ENCODE data around the gene VDR. TPM values are rescaled to one million over a fixed set of nuclear protein-coding genes. Genes with fewer than 3 reads are reported as not detected.

The VDR gene
- total RNA-seq, 1 donor from 2014 or later, result 0.52 TPM

- Histone ChIP-seq H3K36me3 (ENCODE audit: control insufficient read depth in 3 of 3, insufficient read depth in 3 of 3, low read length in 3 of 3) (peaks cover 0 to 4% (median 2%) of the 10 kb centered on the region in 3 donors), H3K27me3 (ENCODE audit: control insufficient read depth in 3 of 3, insufficient read depth in 3 of 3, low read length in 3 of 3) (no peaks in the 10 kb centered on the region), H3K4me1 (ENCODE audit: control insufficient read depth in 3 of 3, insufficient read depth in 3 of 3, low read length in 3 of 3) (peaks cover 4 to 8% (median 5%) of the 10 kb centered on the region in 3 donors), H3K9ac (ENCODE audit: low read depth in 1 of 3, low read length in 3 of 3) (no peak overlapping the region), H3K4me3 (ENCODE audit: low read length in 3 of 3) (no peak overlapping the region), H3K9me3 (ENCODE audit: control insufficient read depth in 3 of 3, low read length in 3 of 3) (no peaks in the 10 kb centered on the region), H3K27ac (ENCODE audit: low read depth, low read length) (no peak overlapping the region)
These were observed 50.3 kb downstream of the VDR start for GRCh38 chr12:47854531-47854930.

GRCh38 chr12:47852096-47852571 is 52.7 kb downstream of the VDR start:
- H3K27me3 ChIP-seq (ENCODE audit: control insufficient read depth in 3 of 3, insufficient read depth in 3 of 3, low read length in 3 of 3), result no peaks in the 10 kb centered on the region
- H3K27ac ChIP-seq (ENCODE audit: low read depth, low read length), result no peak overlapping the region
- H3K4me1 ChIP-seq (ENCODE audit: control insufficient read depth in 3 of 3, insufficient read depth in 3 of 3, low read length in 3 of 3), result peaks cover 4 to 8% (median 5%) of the 10 kb centered on the region in 3 donors
- no peak overlapping the region for H3K9ac ChIP-seq (ENCODE audit: low read depth in 1 of 3, low read length in 3 of 3)
- peaks cover 0 to 4% (median 2%) of the 10 kb centered on the region in 3 donors for H3K36me3 ChIP-seq (ENCODE audit: control insufficient read depth in 3 of 3, insufficient read depth in 3 of 3, low read length in 3 of 3)
- no peaks in the 10 kb centered on the region for H3K9me3 ChIP-seq (ENCODE audit: control insufficient read depth in 3 of 3, low read length in 3 of 3)
- no peak overlapping the region for H3K4me3 ChIP-seq (ENCODE audit: low read length in 3 of 3)

DNA sequence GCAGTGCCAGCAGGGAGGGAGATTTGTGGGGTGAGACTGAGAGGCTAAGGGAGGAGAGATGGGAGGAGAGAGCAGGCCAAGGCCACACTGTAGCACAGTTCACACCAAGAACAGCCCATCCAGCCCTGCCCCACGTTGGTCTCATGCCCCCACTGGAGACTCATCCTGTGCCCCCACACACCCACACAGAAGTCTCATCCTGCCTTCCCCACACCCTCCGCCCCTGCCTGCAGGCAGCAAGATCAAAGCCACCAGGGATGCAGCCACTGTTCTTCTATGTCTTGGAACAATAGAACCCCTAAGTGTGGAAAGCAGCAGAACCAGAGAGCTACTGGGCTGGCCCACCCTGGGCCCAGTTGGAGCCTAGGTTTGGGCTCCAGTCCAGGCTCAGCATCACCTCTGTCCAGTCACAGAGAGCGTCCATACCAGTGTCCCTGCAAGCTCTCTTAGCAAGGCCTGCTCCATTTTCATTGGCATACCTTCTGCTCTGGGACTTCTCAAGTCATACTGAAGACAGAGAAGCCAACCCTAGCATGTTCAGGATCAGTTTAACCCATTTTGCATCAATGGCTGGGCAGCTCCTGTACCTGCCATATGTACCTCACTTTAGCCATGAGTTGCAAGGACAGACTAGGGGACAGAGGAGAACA is 53.4 kb downstream of the VDR start:
- Histone ChIP-seq H3K27me3 (ENCODE audit: control insufficient read depth in 3 of 3, insufficient read depth in 3 of 3, low read length in 3 of 3) (no peaks in the 10 kb centered on the region), H3K36me3 (ENCODE audit: control insufficient read depth in 3 of 3, insufficient read depth in 3 of 3, low read length in 3 of 3) (peaks cover 0 to 4% (median 0%) of the 10 kb centered on the region in 3 donors), H3K9me3 (ENCODE audit: control insufficient read depth in 3 of 3, low read length in 3 of 3) (no peaks in the 10 kb centered on the region), H3K27ac (ENCODE audit: low read depth, low read length) (no peak overlapping the region), H3K4me3 (ENCODE audit: low read length in 3 of 3) (no peak overlapping the region), H3K4me1 (ENCODE audit: control insufficient read depth in 3 of 3, insufficient read depth in 3 of 3, low read length in 3 of 3) (peaks cover 4 to 8% (median 5%) of the 10 kb centered on the region in 3 donors), H3K9ac (ENCODE audit: low read depth in 1 of 3, low read length in 3 of 3) (no peak overlapping the region)

- Histone ChIP-seq H3K27me3 (ENCODE audit: control insufficient read depth in 3 of 3, insufficient read depth in 3 of 3, low read length in 3 of 3) (no peaks in the 10 kb centered on the region), H3K9ac (ENCODE audit: low read depth in 1 of 3, low read length in 3 of 3) (no peak overlapping the region), H3K9me3 (ENCODE audit: control insufficient read depth in 3 of 3, low read length in 3 of 3) (no peaks in the 10 kb centered on the region), H3K4me3 (ENCODE audit: low read length in 3 of 3) (no peak overlapping the region), H3K36me3 (ENCODE audit: control insufficient read depth in 3 of 3, insufficient read depth in 3 of 3, low read length in 3 of 3) (no peaks in the 10 kb centered on the region), H3K27ac (ENCODE audit: low read depth, low read length) (no peak overlapping the region), H3K4me1 (ENCODE audit: control insufficient read depth in 3 of 3, insufficient read depth in 3 of 3, low read length in 3 of 3) (peaks cover 4 to 8% (median 5%) of the 10 kb centered on the region in 3 donors)
These were observed 54.4 kb downstream of the VDR start for GRCh38 chr12:47850153-47851084.

DNA sequence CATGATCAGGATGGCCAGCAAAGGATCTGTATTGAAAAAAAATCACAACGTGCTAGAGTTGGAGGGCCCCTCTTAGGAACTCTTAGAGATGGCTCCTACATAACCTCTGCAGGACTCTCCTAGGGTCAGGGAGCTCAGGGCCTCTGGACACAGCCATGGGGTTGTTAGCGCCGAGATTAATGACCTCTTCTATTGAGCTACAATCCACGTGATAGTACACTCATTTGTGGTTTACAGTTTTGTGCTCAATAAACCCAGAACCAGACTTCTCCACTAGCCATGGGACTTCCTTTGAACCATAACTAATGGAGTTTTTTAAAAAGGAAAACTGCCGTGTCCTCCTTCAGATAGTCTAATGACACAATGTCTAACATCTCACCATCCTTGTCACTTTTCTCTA is 55.5 kb downstream of the VDR start:
- Histone ChIP-seq H3K27me3 (ENCODE audit: control insufficient read depth in 3 of 3, insufficient read depth in 3 of 3, low read length in 3 of 3) (peaks cover 0 to 8% (median 0%) of the 10 kb centered on the region in 3 donors), H3K4me1 (ENCODE audit: control insufficient read depth in 3 of 3, insufficient read depth in 3 of 3, low read length in 3 of 3) (peaks cover 5 to 16% (median 11%) of the 10 kb centered on the region in 3 donors), H3K9ac (ENCODE audit: low read depth in 1 of 3, low read length in 3 of 3) (no peak overlapping the region), H3K36me3 (ENCODE audit: control insufficient read depth in 3 of 3, insufficient read depth in 3 of 3, low read length in 3 of 3) (no peaks in the 10 kb centered on the region), H3K4me3 (ENCODE audit: low read length in 3 of 3) (no peak overlapping the region), H3K27ac (ENCODE audit: low read depth, low read length) (no peak overlapping the region), H3K9me3 (ENCODE audit: control insufficient read depth in 3 of 3, low read length in 3 of 3) (no peaks in the 10 kb centered on the region)

GRCh38 chr12:47848853-47849252 is 55.9 kb downstream of the VDR start:
- no peaks in the 10 kb centered on the region for H3K36me3 ChIP-seq (ENCODE audit: control insufficient read depth in 3 of 3, insufficient read depth in 3 of 3, low read length in 3 of 3)

GRCh38 chr12:47846294-47846996 is 58.3 kb downstream of the VDR start:
- Histone ChIP-seq H3K9ac (ENCODE audit: low read depth in 1 of 3, low read length in 3 of 3) (no peak overlapping the region), H3K9me3 (ENCODE audit: control insufficient read depth in 3 of 3, low read length in 3 of 3) (no peaks in the 10 kb centered on the region), H3K27ac (ENCODE audit: low read depth, low read length) (no peak overlapping the region), H3K4me1 (ENCODE audit: control insufficient read depth in 3 of 3, insufficient read depth in 3 of 3, low read length in 3 of 3) (peaks cover 0 to 10% (median 7%) of the 10 kb centered on the region in 3 donors), H3K36me3 (ENCODE audit: control insufficient read depth in 3 of 3, insufficient read depth in 3 of 3, low read length in 3 of 3) (no peaks in the 10 kb centered on the region), H3K27me3 (ENCODE audit: control insufficient read depth in 3 of 3, insufficient read depth in 3 of 3, low read length in 3 of 3) (peaks cover 0 to 9% (median 0%) of the 10 kb centered on the region in 3 donors), H3K4me3 (ENCODE audit: low read length in 3 of 3) (no peak overlapping the region)

More at GRCh38 chr12:47848853-47849252, 55.9 kb downstream of the VDR start:
- H3K27me3 ChIP-seq (ENCODE audit: control insufficient read depth in 3 of 3, insufficient read depth in 3 of 3, low read length in 3 of 3), result peaks cover 0 to 9% (median 0%) of the 10 kb centered on the region in 3 donors
- H3K4me1 ChIP-seq (ENCODE audit: control insufficient read depth in 3 of 3, insufficient read depth in 3 of 3, low read length in 3 of 3), result peaks cover 5 to 16% (median 11%) of the 10 kb centered on the region in 3 donors
- no peaks in the 10 kb centered on the region for H3K9me3 ChIP-seq (ENCODE audit: control insufficient read depth in 3 of 3, low read length in 3 of 3)
- H3K4me3 ChIP-seq (ENCODE audit: low read length in 3 of 3), result no peak overlapping the region
- no peak overlapping the region for H3K9ac ChIP-seq (ENCODE audit: low read depth in 1 of 3, low read length in 3 of 3)
- no peak overlapping the region for H3K27ac ChIP-seq (ENCODE audit: low read depth, low read length)

DNA sequence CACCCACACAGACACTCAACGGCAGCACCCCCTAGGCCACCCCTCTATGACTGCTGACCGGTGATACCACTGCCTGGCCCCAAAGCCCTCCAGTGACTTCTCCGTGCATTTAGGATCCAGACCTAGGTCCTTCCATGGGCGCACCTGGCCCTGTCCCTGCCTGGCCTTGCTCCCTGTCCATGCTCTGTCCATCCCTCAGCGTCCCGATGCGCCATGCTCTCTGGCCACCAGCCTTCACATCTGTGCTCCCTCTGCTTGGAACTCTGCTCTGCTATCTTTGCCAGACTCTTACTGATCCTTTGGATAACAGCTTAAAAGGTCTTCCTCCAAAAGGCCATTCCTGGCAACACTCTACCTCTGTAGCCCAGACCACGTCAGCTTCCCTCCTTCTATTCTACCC is 59.7 kb downstream of the VDR start:
- Histone ChIP-seq H3K27me3 (ENCODE audit: control insufficient read depth in 3 of 3, insufficient read depth in 3 of 3, low read length in 3 of 3) (peaks cover 0 to 9% (median 0%) of the 10 kb centered on the region in 3 donors), H3K4me3 (ENCODE audit: low read length in 3 of 3) (no peak overlapping the region), H3K4me1 (ENCODE audit: control insufficient read depth in 3 of 3, insufficient read depth in 3 of 3, low read length in 3 of 3) (peaks cover 0 to 8% (median 7%) of the 10 kb centered on the region in 3 donors), H3K36me3 (ENCODE audit: control insufficient read depth in 3 of 3, insufficient read depth in 3 of 3, low read length in 3 of 3) (no peaks in the 10 kb centered on the region), H3K9me3 (ENCODE audit: control insufficient read depth in 3 of 3, low read length in 3 of 3) (no peaks in the 10 kb centered on the region), H3K27ac (ENCODE audit: low read depth, low read length) (no peak overlapping the region), H3K9ac (ENCODE audit: low read depth in 1 of 3, low read length in 3 of 3) (no peak overlapping the region)

DNA sequence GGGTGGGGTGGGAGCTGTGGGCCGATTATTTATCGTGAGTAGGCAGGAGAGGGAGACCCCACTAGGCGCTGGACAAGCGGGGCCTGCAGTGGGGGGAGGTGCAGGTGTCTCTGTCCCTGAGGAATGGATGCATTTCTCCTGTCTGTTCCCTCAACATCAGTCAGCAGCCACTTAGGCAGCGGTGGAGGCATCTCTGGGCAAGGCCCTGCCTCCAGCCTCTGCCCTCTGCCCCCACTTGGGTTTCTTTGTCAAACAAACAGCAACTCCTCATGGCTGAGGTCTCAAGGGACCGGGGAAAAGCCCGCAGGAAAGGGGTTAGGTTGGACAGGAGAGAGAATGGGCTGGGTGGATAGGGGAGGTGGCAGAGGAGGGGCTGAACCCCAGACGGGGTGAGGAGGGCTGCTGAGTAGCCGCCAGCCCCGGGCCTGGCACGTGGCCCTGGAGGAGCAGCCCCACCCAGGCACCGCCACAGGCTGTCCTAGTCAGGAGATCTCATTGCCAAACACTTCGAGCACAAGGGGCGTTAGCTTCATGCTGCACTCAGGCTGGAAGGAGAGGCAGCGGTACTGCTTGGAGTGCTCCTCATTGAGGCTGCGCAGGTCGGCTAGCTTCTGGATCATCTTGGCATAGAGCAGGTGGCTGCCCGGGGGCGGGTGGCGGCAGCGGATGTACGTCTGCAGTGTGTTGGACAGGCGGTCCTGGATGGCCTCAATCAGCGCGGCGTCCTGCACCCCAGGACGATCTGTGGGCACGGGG is 60.4 kb downstream of the VDR start:
- Histone ChIP-seq H3K4me1 (ENCODE audit: control insufficient read depth in 3 of 3, insufficient read depth in 3 of 3, low read length in 3 of 3) (peaks cover 3 to 11% (median 11%) of the 10 kb centered on the region in 3 donors), H3K27ac (ENCODE audit: low read depth, low read length) (no peak overlapping the region), H3K9me3 (ENCODE audit: control insufficient read depth in 3 of 3, low read length in 3 of 3) (no peaks in the 10 kb centered on the region), H3K4me3 (ENCODE audit: low read length in 3 of 3) (no peak overlapping the region), H3K9ac (ENCODE audit: low read depth in 1 of 3, low read length in 3 of 3) (no peak overlapping the region), H3K36me3 (ENCODE audit: control insufficient read depth in 3 of 3, insufficient read depth in 3 of 3, low read length in 3 of 3) (no peaks in the 10 kb centered on the region), H3K27me3 (ENCODE audit: control insufficient read depth in 3 of 3, insufficient read depth in 3 of 3, low read length in 3 of 3) (peaks cover 0 to 9% (median 0%) of the 10 kb centered on the region in 3 donors)

Measured in skeletal muscle tissue (tissue), 4 donors.